HCT116 (cell line): ENCODE measurements around the gene MRPL36. TPM values are rescaled to one million over a fixed set of nuclear protein-coding genes. Genes with fewer than 3 reads are reported as not detected.

Experiments
- ATAC-seq: fragments of 200-7000 bp; cut with Tn5 transposase; 2 replicates; pipeline ENCODE4 v1.9.1; 2020; ENCODE audit warnings: mild to moderate bottlenecking, moderate library complexity
- BruUV-seq: library from RNA; stranded (reverse); fragments of 400-500 nt; replicated peaks from 2 replicates; lab custom pipeline; 2021; lab: Mats Ljungman, UMichigan
- CTCF ChIA-PET: fragments of 300-600 bp; sonication (Branson Sonifier 250); formaldehyde crosslinking; loops from one replicate; lab custom pipeline; 2021; ENCODE audit warnings: antibody characterized with exemption; lab: Charles Lee
- POLR2A ChIA-PET: fragments of 300-600, 350-600 bp; sonication (Branson Sonifier 250); formaldehyde crosslinking; loops from one replicate; lab custom pipeline; 2021; ENCODE audit warnings: antibody characterized with exemption; lab: Charles Lee
- RAD21 ChIA-PET, 2 experiments: fragments of 300-600 bp; sonication (Branson Sonifier 250); formaldehyde crosslinking; loops; one replicate each; lab custom pipeline; 2023; ENCODE audit warnings: low total read pairs in 2 of 2; ENCODE audit not compliant: uncharacterized antibody in 2 of 2, unreplicated experiment in 2 of 2, low non-redundant PET in 1 of 2; lab: Charles Lee
- DNase-seq: peaks from one replicate; pipeline ENCODE4 v3.0.0-alpha.2; 2010; ENCODE audit warnings: low read depth, low spot score
- H2AFZ ChIP-seq: fragments of 200-600 bp; shearing (Covaris generic), sonication (generic); 2 replicates; pipeline ENCODE4 v1.6.1; 2017; ENCODE audit warnings: low read depth, mixed run types, mixed read lengths, antibody characterized with exemption, low read length; ENCODE audit not compliant: poor library complexity, severe bottlenecking
- H3K27ac ChIP-seq: 2 replicates; pipeline ENCODE4 v1.5.1; 2012; ENCODE audit warnings: low read depth, low read length
- H3K27me3 ChIP-seq: fragments of 200-600 bp; sonication (generic); 2 replicates; pipeline ENCODE4 v1.6.1; 2016; ENCODE audit warnings: mixed run types, low read length, mixed read lengths; ENCODE audit not compliant: insufficient read depth
- H3K36me3 ChIP-seq, 2 experiments: fragments of 200-500 bp in 1 of 2; fragments of 200-600 bp in 1 of 2; sonication (Bioruptor generic) in 1 of 2; sonication (generic) in 1 of 2; 2 replicates each; pipeline versions ENCODE4 v1.5.1 to v1.6.1; 2014 to 2016; ENCODE audit warnings: low read length in 2 of 2, inconsistent platforms in 1 of 2, mixed read lengths in 1 of 2, mixed run types in 1 of 2; ENCODE audit not compliant: insufficient read depth in 2 of 2, control insufficient read depth in 1 of 2
- H3K4me1 ChIP-seq, 2 experiments: fragments of 200-600 bp in 1 of 2; sonication (generic) in 1 of 2; 2 replicates each; pipeline versions ENCODE4 v1.5.1 to v1.6.1; 2012 to 2017; ENCODE audit warnings: low read length in 2 of 2, inconsistent platforms in 1 of 2, mild to moderate bottlenecking in 1 of 2, mixed read lengths in 1 of 2, mixed run types in 1 of 2, moderate library complexity in 1 of 2; ENCODE audit not compliant: insufficient read depth in 2 of 2, control insufficient read depth in 1 of 2
- H3K4me2 ChIP-seq: fragments of 200-600 bp; sonication (generic); 2 replicates; pipeline ENCODE4 v1.6.1; 2017; ENCODE audit warnings: mixed run types, low read length, mixed read lengths
- H3K4me3 ChIP-seq, 2 experiments: fragments of 200-600 bp in 1 of 2; sonication (generic) in 1 of 2; replicated peaks in 1 of 2; 2 replicates each; pipeline ENCODE4 v1.5.1; 2011 to 2016; ENCODE audit warnings: low read length in 2 of 2, control low read depth in 1 of 2, low read depth in 1 of 2, mild to moderate bottlenecking in 1 of 2, mixed read lengths in 1 of 2, mixed run types in 1 of 2
- H3K79me2 ChIP-seq: fragments of 200-600 bp; sonication (generic); 2 replicates; pipeline ENCODE4 v1.6.1; 2017; ENCODE audit warnings: mild to moderate bottlenecking, mixed run types, low read length, moderate library complexity, mixed read lengths; ENCODE audit not compliant: insufficient read depth
- H3K9ac ChIP-seq: fragments of 200-600 bp; sonication (generic); 2 replicates; pipeline ENCODE4 v1.6.1; 2016; ENCODE audit warnings: low read length, mixed read lengths
- H3K9me2 ChIP-seq: fragments of 200-600 bp; sonication (generic), shearing (Covaris generic); 2 replicates; pipeline ENCODE4 v1.6.1; 2017; ENCODE audit warnings: mixed run types, mild to moderate bottlenecking, moderate library complexity; ENCODE audit not compliant: insufficient read depth
- H3K9me3 ChIP-seq, 2 experiments: fragments of 200-500 bp in 1 of 2; fragments of 200-600 bp in 1 of 2; sonication (Bioruptor generic) in 1 of 2; sonication (generic) in 1 of 2; 2 replicates each; pipeline ENCODE4 v1.6.1; 2014 to 2017; ENCODE audit warnings: low read length in 2 of 2, mixed read lengths in 2 of 2, inconsistent platforms in 1 of 2, low read depth in 1 of 2, mild to moderate bottlenecking in 1 of 2, mixed run types in 1 of 2, moderate library complexity in 1 of 2; ENCODE audit not compliant: control insufficient read depth in 1 of 2, insufficient read depth in 1 of 2
- H4K20me1 ChIP-seq: fragments of 200-600 bp; sonication (generic), shearing (Covaris generic); 2 replicates; pipeline ENCODE4 v1.6.1; 2017; ENCODE audit warnings: mixed run types, mild to moderate bottlenecking, moderate library complexity; ENCODE audit not compliant: insufficient read depth
- CEBPB ChIP-seq: IDR thresholded peaks from 2 replicates; pipeline ENCODE4 v1.6.1; 2012; ENCODE audit warnings: low read depth
- ELF1 ChIP-seq: IDR thresholded peaks from 2 replicates; pipeline ENCODE4 v1.6.1; 2012; ENCODE audit warnings: low read depth, borderline replicate concordance
- EZH2phosphoT487 ChIP-seq: fragments of 200-600 bp; IDR thresholded peaks from 2 replicates; pipeline ENCODE4 v1.6.1; 2018; ENCODE audit warnings: antibody characterized with exemption, borderline replicate concordance
- FOSL1 ChIP-seq: IDR thresholded peaks from 2 replicates; pipeline ENCODE4 v1.6.1; 2012; ENCODE audit warnings: low read depth
- JUND ChIP-seq: IDR thresholded peaks from 2 replicates; pipeline ENCODE4 v1.6.1; 2012
- POLR2AphosphoS5 ChIP-seq: IDR thresholded peaks from 2 replicates; pipeline ENCODE4 v1.6.1; 2011; ENCODE audit warnings: mild to moderate bottlenecking, low read depth, low read length, moderate library complexity
- SP1 ChIP-seq: IDR thresholded peaks from 2 replicates; pipeline ENCODE4 v1.6.1; 2012; ENCODE audit warnings: low read depth
- SRF ChIP-seq: IDR thresholded peaks from 2 replicates; pipeline ENCODE4 v1.6.1; 2012; ENCODE audit warnings: low read depth
- TCF7L2 ChIP-seq: IDR thresholded peaks from 2 replicates; pipeline ENCODE4 v1.7.0; 2011; ENCODE audit warnings: borderline replicate concordance, inconsistent platforms; ENCODE audit not compliant: insufficient read depth, insufficient read length; ENCODE audit errors: extremely low read depth
- ZFX ChIP-seq: fragments of 450-650 bp; IDR thresholded peaks from 2 replicates; pipeline ENCODE4 v1.6.1; 2017
- ZNF274 ChIP-seq: fragments of 200-500 bp; sonication (Bioruptor generic); IDR thresholded peaks from 2 replicates; pipeline ENCODE4 v1.6.1; 2014; ENCODE audit warnings: mild to moderate bottlenecking, low read depth, low read length, inconsistent platforms
- intact Hi-C: fragments of 100-400 bp; cut with micrococcal nuclease; formaldehyde crosslinking; loops from 2 replicates; pipeline ENCODE4 v1.10.0; 2022
- total RNA-seq: library from RNA; stranded (reverse); gene quantifications from one replicate; pipeline ENCODE4 v1.2.1, GENCODE V29; 2021; ENCODE audit not compliant: unreplicated experiment
- TF ChIP-seq, protein P1 (sequence below): IDR thresholded peaks from 2 replicates; pipeline ENCODE4 v1.6.1; 2012
- TF ChIP-seq, protein P2 (sequence below), 3 experiments: fragments of 200-600 bp in 1 of 3; sonication (generic) in 1 of 3; IDR thresholded peaks in 2 of 3; conservative IDR thresholded peaks in 1 of 3; 2 replicates each; pipeline ENCODE4 v1.5.1; 2012 to 2017; ENCODE audit warnings: low read depth in 2 of 3, low read length in 2 of 3, antibody characterized with exemption in 1 of 3, borderline replicate concordance in 1 of 3, control low read depth in 1 of 3, mild to moderate bottlenecking in 1 of 3, mixed read lengths in 1 of 3, mixed run types in 1 of 3, moderate library complexity in 1 of 3; ENCODE audit not compliant: insufficient read depth in 1 of 3
- TF ChIP-seq, protein P3 (sequence below): IDR thresholded peaks from 2 replicates; pipeline ENCODE4 v1.6.1; 2011; ENCODE audit warnings: mild to moderate bottlenecking, low read length, moderate library complexity; ENCODE audit not compliant: insufficient replicate concordance; ENCODE audit errors: extremely low read depth

Gene MRPL36
- total RNA-seq, 1 experiment from 2014 or later: 71.9 TPM

DNA sequence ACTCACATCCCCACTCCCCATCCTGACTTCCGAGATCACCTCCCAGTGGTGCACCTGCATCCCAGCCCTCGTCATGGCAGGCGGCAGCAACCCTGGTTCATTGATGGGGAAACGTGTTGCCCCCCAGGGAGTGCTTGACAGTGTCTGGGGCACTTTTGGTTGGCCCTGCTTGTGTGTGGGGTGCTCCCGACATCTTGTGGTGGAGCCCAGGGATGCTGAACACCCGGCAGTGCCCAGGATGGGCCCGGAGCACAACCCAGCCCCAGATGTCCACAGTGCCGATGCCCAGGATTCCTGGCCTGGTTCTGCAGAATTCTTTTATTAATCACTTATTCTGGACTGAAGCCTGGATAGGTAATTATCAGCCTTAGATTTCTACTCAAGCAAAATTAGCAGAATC is 3.7 kb downstream of the MRPL36 start:
- ChIA-PET RAD21 (no interaction called here), POLR2A (no interaction called here), CTCF (no interaction called here)
- H3K9me2 ChIP-seq: no peaks in the 10 kb centered on the region
- no peaks in the 10 kb centered on the region for H3K9me3 ChIP-seq
- peaks cover 9 to 23% of the 10 kb centered on the region in 2 experiments; a peak in 3 of 4 replicates for H3K36me3 ChIP-seq
- H3K9ac ChIP-seq: no peak overlapping the region
- intact Hi-C loops: no loop called here
- H3K27me3 ChIP-seq: no peaks in the 10 kb centered on the region
- H3K79me2 ChIP-seq: peaks cover 41% of the 10 kb centered on the region
- no peak overlapping the region for H3K4me2 ChIP-seq
- no TSS peak for BruUV-seq
- H3K4me3 ChIP-seq: no peak overlapping the region
- no peak overlapping the region for H3K27ac ChIP-seq
- no peaks in the 10 kb centered on the region for H4K20me1 ChIP-seq
- H2AFZ ChIP-seq: no peak overlapping the region
- ATAC-seq (no peak), DNase-seq (no peak)
- no peak for TF ChIP-seq CEBPB
- TF ChIP-seq, protein P1, sequence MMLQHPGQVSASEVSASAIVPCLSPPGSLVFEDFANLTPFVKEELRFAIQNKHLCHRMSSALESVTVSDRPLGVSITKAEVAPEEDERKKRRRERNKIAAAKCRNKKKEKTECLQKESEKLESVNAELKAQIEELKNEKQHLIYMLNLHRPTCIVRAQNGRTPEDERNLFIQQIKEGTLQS: no peak
- no peak for TF ChIP-seq ZFX
- no peak for TF ChIP-seq FOSL1
- no peak for TF ChIP-seq POLR2AphosphoS5
- TF ChIP-seq ZNF274: no peak
- no peak for TF ChIP-seq SRF
- no peak for TF ChIP-seq ELF1
- TF ChIP-seq, protein P2, sequence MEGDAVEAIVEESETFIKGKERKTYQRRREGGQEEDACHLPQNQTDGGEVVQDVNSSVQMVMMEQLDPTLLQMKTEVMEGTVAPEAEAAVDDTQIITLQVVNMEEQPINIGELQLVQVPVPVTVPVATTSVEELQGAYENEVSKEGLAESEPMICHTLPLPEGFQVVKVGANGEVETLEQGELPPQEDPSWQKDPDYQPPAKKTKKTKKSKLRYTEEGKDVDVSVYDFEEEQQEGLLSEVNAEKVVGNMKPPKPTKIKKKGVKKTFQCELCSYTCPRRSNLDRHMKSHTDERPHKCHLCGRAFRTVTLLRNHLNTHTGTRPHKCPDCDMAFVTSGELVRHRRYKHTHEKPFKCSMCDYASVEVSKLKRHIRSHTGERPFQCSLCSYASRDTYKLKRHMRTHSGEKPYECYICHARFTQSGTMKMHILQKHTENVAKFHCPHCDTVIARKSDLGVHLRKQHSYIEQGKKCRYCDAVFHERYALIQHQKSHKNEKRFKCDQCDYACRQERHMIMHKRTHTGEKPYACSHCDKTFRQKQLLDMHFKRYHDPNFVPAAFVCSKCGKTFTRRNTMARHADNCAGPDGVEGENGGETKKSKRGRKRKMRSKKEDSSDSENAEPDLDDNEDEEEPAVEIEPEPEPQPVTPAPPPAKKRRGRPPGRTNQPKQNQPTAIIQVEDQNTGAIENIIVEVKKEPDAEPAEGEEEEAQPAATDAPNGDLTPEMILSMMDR (IDR thresholded peaks at IDR 0.05 in 2 of 3, conservative IDR thresholded peaks at IDR 0.05 in 1 of 3; ENCODE audit: borderline replicate concordance in 1 of 3, insufficient read depth in 1 of 3, low read depth in 2 of 3, low read length in 2 of 3): no peak
- TF ChIP-seq EZH2phosphoT487: no peak
- no peak for TF ChIP-seq JUND
- TF ChIP-seq TCF7L2: no peak
- no peak for TF ChIP-seq SP1
- TF ChIP-seq, protein P3, sequence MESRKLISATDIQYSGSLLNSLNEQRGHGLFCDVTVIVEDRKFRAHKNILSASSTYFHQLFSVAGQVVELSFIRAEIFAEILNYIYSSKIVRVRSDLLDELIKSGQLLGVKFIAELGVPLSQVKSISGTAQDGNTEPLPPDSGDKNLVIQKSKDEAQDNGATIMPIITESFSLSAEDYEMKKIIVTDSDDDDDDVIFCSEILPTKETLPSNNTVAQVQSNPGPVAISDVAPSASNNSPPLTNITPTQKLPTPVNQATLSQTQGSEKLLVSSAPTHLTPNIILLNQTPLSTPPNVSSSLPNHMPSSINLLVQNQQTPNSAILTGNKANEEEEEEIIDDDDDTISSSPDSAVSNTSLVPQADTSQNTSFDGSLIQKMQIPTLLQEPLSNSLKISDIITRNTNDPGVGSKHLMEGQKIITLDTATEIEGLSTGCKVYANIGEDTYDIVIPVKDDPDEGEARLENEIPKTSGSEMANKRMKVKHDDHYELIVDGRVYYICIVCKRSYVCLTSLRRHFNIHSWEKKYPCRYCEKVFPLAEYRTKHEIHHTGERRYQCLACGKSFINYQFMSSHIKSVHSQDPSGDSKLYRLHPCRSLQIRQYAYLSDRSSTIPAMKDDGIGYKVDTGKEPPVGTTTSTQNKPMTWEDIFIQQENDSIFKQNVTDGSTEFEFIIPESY: no peak
- peaks cover 4 to 28% of the 10 kb centered on the region in 2 experiments; a peak in 3 of 4 replicates for H3K4me1 ChIP-seq
